Endothelial cell of umbilical vein (primary cell): ENCODE results near the gene RSBN1.

ENCODE experiments used
- EZH2 ChIP-seq: IDR thresholded peaks from 2 replicates; pipeline ENCODE4 v1.6.1; 2012; ENCODE audit warnings: borderline replicate concordance, low read depth, mild to moderate bottlenecking, moderate library complexity, low read length, inconsistent platforms; ENCODE audit not compliant: severe bottlenecking
- POLR2A ChIP-seq: IDR thresholded peaks from 2 replicates; pipeline ENCODE4 v1.6.1; 2012; ENCODE audit warnings: low read depth, mild to moderate bottlenecking, control low read depth, low read length
- POLR2AphosphoS5 ChIP-seq: IDR thresholded peaks from 2 replicates; pipeline ENCODE4 v1.6.1; 2012; ENCODE audit warnings: low read depth, mild to moderate bottlenecking, control low read depth, low read length, moderate library complexity; ENCODE audit not compliant: insufficient read depth
- TF ChIP-seq, protein P1 (sequence below), 2 donors: IDR thresholded peaks; 1 replicate in 1 of 2; 2 replicates in 1 of 2; pipeline ENCODE4 v1.5.1; 2011; ENCODE audit warnings: low read length in 2 of 2, mild to moderate bottlenecking in 2 of 2, moderate library complexity in 2 of 2, control low read depth in 1 of 2, inconsistent platforms in 1 of 2, low read depth in 1 of 2; ENCODE audit not compliant: insufficient read depth in 1 of 2; ENCODE audit errors: extremely low read depth in 1 of 2

DNA sequence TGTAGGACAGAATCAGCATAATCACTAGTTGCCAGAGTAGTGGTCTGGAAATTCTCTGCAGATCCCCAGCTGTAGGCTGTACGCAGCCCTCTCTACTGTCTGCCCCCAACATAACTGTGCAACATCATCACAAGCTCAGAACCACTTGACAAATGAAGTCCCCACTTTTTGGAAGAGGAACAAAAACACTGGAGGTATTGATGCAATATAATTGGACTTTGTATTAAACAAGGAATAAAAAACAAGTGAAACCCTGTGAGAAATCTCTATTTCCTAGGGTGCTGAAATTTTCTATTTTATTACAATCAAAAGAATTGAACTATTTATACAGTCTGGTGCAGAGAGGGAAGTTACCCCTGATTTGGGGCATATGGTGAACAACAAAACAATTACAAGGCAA is 68.2 kb downstream of the RSBN1 start:
- TF ChIP-seq POLR2A (no peak), POLR2AphosphoS5 (no peak), EZH2 (no peak)
- TF ChIP-seq, protein P1, sequence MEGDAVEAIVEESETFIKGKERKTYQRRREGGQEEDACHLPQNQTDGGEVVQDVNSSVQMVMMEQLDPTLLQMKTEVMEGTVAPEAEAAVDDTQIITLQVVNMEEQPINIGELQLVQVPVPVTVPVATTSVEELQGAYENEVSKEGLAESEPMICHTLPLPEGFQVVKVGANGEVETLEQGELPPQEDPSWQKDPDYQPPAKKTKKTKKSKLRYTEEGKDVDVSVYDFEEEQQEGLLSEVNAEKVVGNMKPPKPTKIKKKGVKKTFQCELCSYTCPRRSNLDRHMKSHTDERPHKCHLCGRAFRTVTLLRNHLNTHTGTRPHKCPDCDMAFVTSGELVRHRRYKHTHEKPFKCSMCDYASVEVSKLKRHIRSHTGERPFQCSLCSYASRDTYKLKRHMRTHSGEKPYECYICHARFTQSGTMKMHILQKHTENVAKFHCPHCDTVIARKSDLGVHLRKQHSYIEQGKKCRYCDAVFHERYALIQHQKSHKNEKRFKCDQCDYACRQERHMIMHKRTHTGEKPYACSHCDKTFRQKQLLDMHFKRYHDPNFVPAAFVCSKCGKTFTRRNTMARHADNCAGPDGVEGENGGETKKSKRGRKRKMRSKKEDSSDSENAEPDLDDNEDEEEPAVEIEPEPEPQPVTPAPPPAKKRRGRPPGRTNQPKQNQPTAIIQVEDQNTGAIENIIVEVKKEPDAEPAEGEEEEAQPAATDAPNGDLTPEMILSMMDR (IDR thresholded peaks at IDR 0.05; ENCODE audit: extremely low read depth in 1 of 2, insufficient read depth in 1 of 2, low read depth in 1 of 2, low read length in 2 of 2): no peak
